WERI-Rb-1 (cell line): ENCODE data around the gene NDUFAF8.
A peak's percentile ranks its signal among the peaks of the same experiment; 100 is the strongest.

Experiments
- DNase-seq: peaks from one replicate; pipeline ENCODE4 v3.0.0-alpha.2; 2020
- H3K27ac ChIP-seq: fragments of 250-450 bp; sonication (Bioruptor Pico); 2 replicates; pipeline ENCODE4 v1.5.1; 2020; ENCODE audit warnings: mild to moderate bottlenecking, moderate library complexity
- H3K27me3 ChIP-seq: fragments of 250-450 bp; sonication (Bioruptor Pico); 2 replicates; pipeline ENCODE4 v1.5.1; 2021; ENCODE audit warnings: mild to moderate bottlenecking, low read depth, moderate library complexity; ENCODE audit not compliant: insufficient read depth, severe bottlenecking
- H3K36me3 ChIP-seq: fragments of 250-450 bp; sonication (Bioruptor Pico); 2 replicates; pipeline ENCODE4 v1.5.1; 2020; ENCODE audit warnings: mild to moderate bottlenecking, moderate library complexity
- H3K4me3 ChIP-seq: 2 replicates; pipeline ENCODE4 v1.5.1; 2011; ENCODE audit warnings: low read depth, mild to moderate bottlenecking, control low read depth, low read length
- H3K9me3 ChIP-seq: fragments of 250-450 bp; sonication (Bioruptor Pico); 2 replicates; pipeline ENCODE4 v1.5.1; 2021; ENCODE audit warnings: mild to moderate bottlenecking, moderate library complexity; ENCODE audit not compliant: severe bottlenecking
- TF ChIP-seq, protein P1 (sequence below): IDR thresholded peaks from 2 replicates; pipeline ENCODE4 v1.5.1; 2011; ENCODE audit warnings: low read depth, mild to moderate bottlenecking, control low read depth, inconsistent platforms, low read length

NDUFAF8 gene

DNA sequence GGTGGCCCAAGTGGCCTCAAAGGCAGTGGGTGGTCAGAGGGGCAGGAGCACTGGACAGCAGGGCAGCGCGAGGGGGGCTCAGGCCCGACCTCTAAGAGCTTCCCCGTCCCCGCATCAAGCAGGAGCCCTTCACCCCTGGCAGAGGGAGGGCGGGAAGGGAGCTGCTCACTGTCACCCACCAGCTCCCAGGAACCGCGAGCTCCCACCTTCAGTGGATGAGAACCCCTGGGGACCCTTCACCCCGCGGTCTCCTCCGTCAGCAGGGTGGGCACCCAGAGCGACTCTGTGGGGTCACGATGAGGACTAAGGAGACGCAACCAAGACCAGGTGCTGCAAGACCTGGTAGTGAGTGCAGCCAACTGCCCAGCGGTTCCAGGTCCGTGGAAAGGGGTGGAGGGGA, 30.0 kb upstream of the NDUFAF8 start:
- DNase-seq, result no peak
- Histone ChIP-seq H3K27ac (no peak overlapping the region), H3K9me3 (no peaks in the 10 kb centered on the region), H3K4me3 (no peak overlapping the region), H3K27me3 (no peaks in the 10 kb centered on the region), H3K36me3 (peaks cover 73% of the 10 kb centered on the region)
- TF ChIP-seq, protein P1, sequence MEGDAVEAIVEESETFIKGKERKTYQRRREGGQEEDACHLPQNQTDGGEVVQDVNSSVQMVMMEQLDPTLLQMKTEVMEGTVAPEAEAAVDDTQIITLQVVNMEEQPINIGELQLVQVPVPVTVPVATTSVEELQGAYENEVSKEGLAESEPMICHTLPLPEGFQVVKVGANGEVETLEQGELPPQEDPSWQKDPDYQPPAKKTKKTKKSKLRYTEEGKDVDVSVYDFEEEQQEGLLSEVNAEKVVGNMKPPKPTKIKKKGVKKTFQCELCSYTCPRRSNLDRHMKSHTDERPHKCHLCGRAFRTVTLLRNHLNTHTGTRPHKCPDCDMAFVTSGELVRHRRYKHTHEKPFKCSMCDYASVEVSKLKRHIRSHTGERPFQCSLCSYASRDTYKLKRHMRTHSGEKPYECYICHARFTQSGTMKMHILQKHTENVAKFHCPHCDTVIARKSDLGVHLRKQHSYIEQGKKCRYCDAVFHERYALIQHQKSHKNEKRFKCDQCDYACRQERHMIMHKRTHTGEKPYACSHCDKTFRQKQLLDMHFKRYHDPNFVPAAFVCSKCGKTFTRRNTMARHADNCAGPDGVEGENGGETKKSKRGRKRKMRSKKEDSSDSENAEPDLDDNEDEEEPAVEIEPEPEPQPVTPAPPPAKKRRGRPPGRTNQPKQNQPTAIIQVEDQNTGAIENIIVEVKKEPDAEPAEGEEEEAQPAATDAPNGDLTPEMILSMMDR, result no peak

DNA sequence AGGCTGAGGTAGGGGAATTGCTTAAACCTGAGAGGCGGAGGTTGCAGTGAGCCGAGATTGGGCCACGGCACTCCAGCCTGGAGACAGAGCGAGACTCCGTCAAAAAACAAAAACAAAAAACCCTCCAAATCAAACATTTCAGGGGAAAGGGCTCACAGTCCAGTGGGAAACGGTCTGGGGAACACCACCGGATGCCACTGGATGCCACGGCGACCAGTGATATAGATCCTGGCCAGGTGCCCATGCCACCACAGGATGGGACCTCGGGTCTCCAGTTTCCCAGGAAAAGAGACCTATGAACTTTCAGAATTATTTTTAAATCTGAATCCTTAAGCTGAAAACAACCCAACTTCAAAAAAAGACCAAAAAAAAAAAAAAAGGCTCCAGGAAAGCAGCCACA, 28.7 kb upstream of the NDUFAF8 start:
- Histone ChIP-seq H3K36me3 (peaks cover 66% of the 10 kb centered on the region), H3K4me3 (no peak overlapping the region), H3K27ac (no peak overlapping the region), H3K27me3 (no peaks in the 10 kb centered on the region), H3K9me3 (no peaks in the 10 kb centered on the region)
- no peak for DNase-seq
- TF ChIP-seq, protein P1, result no peak

DNA sequence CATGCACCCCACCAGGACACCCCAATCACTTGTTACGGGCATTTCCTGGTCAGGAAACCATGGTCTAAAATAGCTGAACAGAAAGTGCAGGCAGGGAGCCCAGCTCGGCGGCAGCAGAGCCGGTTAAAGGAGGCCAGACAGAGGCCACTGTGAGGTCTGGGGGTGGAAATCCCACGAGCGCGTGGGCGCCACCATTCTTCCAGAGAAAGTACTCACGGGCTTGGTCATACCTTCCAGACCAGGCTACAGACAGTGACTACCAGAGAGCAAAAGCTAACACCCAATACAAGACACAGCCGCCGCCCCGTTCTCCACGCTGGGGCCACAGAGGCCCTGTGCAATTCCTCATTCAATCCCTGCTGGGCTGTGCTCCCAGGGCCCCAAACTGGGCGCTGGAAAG, 28.2 kb upstream of the NDUFAF8 start:
- no peaks in the 10 kb centered on the region for H3K9me3 ChIP-seq
- no peak overlapping the region for H3K4me3 ChIP-seq
- H3K36me3 ChIP-seq, result peaks cover 65% of the 10 kb centered on the region
- H3K27ac ChIP-seq, result no peak overlapping the region
- TF ChIP-seq, protein P1, result peak; percentile 20; the same call in 1 of the 2 replicates
- no peak for DNase-seq
- no peaks in the 10 kb centered on the region for H3K27me3 ChIP-seq

DNA sequence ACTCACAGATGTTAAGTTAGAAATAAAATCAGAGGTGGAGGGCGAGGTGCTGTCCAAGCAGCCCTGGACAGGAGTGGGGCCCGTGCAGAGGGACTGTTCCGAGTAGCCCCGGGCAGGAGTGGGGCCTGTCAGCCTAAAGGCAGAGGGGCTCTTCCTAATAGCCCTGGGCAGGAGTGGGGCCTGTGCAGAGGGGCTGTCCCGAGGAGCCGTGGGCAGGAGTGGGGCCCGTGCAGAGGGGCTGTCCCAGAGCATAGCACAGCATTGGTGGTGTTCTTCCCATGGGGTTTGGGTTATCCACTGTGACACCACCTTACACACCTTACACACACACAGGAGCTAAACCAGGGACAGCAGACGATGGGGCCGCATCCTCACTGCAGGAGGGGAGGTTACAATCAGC, 26.8 kb upstream of the NDUFAF8 start:
- Histone ChIP-seq H3K36me3 (peaks cover 65% of the 10 kb centered on the region), H3K9me3 (no peaks in the 10 kb centered on the region), H3K27ac (no peak overlapping the region), H3K4me3 (no peak overlapping the region), H3K27me3 (no peaks in the 10 kb centered on the region)
- TF ChIP-seq, protein P1, result no peak
- no peak for DNase-seq

DNA sequence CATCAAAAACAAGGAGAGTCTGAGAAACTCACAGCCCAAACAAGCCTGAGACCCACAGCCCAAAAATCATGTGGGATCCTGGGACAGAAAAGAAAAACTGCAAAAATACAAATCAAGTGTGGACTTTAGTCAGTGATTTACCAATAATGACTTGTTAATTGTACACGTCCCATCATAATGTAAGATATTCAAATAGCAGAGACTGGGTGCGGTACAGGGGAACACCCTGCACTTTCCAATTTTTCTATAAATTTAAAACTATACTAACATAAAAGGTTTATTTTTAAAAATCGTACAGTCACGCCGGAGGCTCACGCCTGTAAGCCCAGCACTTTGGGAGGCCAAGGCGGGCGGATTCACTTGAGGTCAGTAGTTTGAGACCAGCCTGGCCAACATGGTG, 25.1 kb upstream of the NDUFAF8 start:
- Histone ChIP-seq H3K4me3 (no peak overlapping the region), H3K27ac (no peak overlapping the region), H3K9me3 (no peaks in the 10 kb centered on the region), H3K36me3 (peaks cover 67% of the 10 kb centered on the region), H3K27me3 (no peaks in the 10 kb centered on the region)
- DNase-seq, result no peak
- TF ChIP-seq, protein P1, result no peak

DNA sequence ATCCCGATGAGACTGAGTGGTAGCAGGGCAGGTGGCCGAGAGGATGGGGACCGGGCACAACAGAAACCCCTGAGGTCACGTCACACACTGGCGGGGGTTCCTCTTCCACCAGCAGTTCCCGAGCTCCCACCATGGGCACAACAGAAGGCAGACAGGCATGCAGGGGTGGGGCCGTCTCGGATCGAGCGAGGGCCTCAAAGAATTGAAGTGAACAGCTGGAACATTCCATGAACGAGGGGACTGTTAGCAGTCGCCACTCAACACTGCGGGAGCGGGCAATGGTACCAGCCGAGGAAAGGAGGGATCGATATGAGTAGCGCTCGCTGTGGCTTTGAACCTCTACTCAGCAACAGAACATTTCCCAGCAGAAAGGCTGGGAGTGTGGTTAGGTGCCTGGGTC, 21.6 kb upstream of the NDUFAF8 start:
- no peaks in the 10 kb centered on the region for H3K9me3 ChIP-seq
- peaks cover 76% of the 10 kb centered on the region for H3K36me3 ChIP-seq
- no peaks in the 10 kb centered on the region for H3K27me3 ChIP-seq
- no peak overlapping the region for H3K4me3 ChIP-seq
- DNase-seq, result no peak
- TF ChIP-seq, protein P1, result no peak
- no peak overlapping the region for H3K27ac ChIP-seq
